Measurements from ENCODE around the gene MVD.

Gene MVD

DNA sequence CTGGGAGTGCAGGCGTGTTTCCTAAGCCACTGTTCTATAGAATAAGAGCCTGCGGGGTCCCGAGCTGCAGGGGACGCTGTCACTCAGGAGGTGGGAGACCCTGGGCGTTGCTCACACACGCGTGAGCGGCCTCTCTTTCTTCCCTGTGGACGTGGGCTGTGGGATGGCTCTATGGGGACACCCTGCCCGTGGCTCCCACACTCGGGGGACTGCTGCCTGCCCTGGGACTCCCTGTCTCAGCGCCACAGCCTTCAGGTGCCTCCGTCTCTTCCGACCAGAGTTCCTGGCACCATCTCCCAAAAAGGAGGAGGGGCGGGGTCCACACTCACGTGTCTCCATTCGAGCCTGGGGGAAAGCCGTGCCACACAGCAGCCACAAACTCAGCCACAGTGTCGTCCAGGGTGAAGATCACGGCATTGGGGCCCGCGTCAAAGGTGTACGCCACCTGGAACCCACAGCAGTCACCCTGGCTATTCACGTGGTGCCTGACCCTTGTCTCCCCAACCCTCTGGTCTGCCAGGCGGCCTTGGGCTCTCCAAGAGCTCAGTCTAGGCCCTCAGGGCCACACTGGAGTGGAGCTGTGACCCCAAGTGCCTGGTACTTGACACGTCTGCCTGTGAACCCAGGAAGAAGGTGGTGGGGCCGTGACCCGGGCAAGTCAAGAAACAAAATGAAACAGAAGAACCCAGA, 8.4 kb downstream of the MVD start:
- no peak for DNase-seq

- no peak for DNase-seq
Measured at GRCh38 chr16:88653596-88654362, 9.1 kb downstream of the MVD start.

DNA sequence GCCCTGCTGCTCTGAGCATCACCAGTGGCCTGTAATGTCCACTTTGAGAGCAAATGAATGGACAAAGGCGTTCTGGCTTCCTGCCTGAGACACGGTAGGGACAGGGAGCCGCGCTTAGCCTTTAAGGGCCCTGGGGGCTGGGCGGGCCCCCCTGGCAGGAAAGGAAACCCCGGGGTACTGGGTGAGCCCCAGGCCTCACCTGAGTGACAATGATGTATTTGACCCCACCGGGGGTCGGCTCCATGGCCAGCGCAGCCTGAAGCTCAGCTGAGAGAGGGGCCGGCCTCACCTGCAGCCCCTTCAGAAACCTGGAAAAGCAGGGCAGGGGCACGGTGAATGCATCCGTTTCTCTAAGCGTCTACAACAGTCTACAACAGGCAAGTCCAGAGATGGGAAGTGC, 9.8 kb downstream of the MVD start:
- DNase-seq: no peak

GRCh38 chr16:88652762-88653063, 10.2 kb downstream of the MVD start:
- DNase-seq: no peak

DNA sequence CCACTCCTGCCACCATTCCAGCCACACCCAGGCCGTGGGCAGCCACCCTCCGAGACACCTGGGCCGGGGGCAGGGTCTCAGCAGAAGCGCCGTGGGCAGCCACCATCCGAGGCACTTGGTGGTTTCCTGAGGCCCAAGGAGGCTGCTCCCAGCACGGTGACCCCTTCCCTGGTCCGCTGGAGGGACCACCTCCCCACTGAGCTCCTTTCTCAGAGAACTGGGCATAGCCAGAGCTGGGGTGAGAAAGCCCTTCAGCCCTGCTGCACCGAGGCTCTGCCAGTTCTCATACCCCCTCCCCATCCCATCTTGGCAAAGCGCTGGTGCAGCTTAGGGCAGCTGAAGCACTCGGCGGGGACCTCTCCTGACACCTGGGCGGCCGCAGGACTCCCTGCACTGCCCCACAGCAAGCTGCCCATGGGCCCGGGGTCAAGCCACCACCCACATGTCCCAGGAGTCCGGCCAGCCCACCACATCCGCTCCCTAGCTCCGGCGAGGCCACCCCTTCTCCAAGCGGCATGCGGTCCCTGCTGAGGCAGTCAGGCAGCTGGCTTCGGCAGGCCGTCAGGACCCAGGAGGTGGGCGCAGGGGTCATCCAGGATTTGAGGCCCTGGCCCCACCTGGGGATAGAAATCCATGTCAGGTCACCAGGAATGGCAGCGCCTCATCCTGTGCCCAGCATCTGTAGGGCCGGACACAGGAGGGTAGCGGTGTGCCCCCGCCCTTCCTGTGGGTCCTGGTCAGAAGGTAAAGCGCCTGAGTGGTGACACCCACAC, 10.7 kb downstream of the MVD start:
- DNase-seq: no peak

GRCh38 chr16:88651276-88651988, 11.5 kb downstream of the MVD start:
- peak; percentile 68 for DNase-seq

- peak; percentile 34 for DNase-seq
Measured at GRCh38 chr16:88650749-88651275, 12.1 kb downstream of the MVD start, which contains the start of gene CYBA. Gene CYBA, minus strand, starts transcription at chr16:88651053. Its CDS starts 40 bp downstream, at chr16:88651013.

DNA sequence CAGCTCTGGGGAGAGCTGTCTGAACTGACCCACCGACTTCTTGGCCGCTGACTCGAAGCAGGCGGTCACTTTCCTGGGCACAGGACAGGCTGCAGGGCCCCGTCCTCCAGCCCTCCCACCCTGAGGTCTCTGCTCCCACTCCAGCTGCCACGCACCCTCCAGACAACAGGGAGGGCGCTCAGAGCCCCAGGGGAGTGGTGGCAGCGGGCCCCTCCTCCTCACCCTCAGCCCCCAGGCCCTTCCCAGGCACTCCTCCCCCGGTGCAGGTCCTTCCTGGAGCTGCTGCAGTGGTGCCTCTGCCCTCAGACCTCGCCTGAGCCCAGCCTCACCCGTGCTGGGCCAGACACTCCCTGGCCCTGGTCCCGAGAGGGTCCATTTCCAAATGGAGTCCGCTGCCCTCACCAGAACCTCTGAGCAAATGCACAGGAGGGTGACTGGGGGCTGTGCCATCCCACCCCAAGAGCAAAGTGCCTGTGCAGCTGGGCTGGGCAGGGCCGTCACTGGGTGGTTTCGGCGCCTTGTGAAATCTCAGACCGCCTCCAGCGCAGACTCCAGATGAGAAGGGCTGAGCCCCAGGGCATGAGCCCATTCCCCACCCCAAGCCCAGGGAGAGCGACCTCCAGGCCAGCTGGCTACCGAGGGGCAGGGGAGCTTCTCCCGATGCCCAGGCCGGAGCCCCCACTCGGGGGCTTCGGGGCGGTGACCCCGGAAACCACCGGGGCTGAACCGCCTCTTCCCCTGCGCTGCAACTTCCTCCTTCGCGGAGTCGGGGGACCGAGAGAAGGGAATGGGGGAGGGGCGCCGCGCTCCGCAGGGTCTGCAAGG, 12.8 kb downstream of the MVD start:
- DNase-seq: no peak

GRCh38 chr16:88649195-88649923, 13.5 kb downstream of the MVD start:
- no peak for DNase-seq

GRCh38 chr16:88647178-88648070, 15.5 kb downstream of the MVD start:
- DNase-seq: no peak

- DNase-seq: no peak
Measured at GRCh38 chr16:88646345-88647034, 16.4 kb downstream of the MVD start.

DNA sequence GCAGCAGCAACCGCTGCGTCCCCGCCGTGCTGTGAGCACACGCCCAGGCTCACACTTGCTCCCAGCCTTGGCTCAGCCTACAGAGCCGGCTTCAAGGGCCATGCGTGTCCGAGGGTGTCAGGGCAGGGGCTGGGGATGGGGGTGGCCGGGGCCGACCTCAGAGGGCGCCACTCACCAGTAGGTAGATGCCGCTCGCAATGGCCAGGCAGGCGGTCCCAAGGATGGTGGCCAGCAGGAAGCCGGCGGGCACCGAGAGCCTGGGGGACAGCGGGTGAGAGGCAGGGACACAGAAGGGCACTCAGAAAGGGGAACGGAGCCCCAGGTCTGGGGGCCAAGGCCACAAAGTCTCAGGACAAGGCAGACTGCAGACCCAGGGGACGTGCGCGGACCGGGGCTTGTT, 16.9 kb downstream of the MVD start:
- DNase-seq: no peak

DNA sequence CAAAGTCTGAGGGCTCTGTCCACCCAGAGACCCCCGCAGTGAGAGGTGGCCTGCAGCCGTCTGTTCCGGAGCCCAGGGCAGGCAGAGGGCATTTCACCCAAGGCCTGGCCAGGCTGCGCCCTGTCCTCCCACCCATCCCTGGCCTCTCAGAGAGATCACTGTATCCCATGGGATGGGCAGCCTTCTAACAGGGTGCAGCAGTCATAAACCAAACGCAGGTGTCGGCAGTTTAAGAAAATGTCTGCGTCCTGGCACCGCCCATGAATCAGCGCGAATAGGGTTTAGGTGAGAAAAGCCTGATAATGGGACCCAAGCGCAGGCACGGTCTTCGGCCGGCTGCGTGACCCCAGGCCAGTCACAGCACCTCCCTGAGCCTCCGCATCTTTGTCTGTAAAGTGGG, 17.4 kb downstream of the MVD start:
- DNase-seq: no peak

GRCh38 chr16:88643644-88643932, 19.3 kb downstream of the MVD start:
- DNase-seq: no peak

DNA sequence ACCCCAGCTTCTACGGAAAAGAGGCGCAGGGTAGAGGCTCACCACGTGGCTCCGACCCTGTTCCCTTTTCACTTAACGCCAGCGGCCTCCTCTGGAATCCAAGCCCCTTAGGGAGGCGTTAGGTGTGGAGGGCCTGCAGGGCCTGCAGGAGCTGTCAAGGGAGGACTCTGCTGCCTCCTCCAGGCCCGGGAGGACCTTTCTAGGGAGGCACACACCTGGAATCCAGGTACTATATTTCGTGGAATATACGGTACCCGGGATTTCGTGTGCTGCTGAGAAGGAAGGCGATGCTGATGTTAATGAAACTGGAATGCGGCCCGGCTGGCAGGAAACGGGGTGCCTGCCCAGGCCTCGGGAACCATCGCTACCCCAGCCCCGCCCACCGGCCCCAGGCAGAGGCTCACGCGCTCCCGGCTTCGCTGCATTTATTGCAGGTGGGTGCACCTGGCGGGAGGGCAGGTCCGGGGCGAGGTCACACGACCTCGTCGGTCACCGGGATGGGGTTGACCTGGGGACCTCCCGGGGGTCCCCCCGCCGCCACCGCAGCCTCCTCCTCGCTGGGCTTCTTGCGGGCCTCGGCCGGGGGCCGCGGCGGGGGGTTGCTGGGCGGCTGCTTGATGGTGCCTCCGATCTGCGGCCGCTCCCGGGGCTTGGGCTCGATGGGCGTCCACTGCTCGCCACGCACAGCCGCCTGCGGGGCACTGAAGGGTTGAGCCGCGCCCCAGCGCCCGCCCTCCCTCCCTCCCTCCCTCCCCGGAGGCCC, 19.8 kb downstream of the MVD start:
- DNase-seq: no peak

DNA sequence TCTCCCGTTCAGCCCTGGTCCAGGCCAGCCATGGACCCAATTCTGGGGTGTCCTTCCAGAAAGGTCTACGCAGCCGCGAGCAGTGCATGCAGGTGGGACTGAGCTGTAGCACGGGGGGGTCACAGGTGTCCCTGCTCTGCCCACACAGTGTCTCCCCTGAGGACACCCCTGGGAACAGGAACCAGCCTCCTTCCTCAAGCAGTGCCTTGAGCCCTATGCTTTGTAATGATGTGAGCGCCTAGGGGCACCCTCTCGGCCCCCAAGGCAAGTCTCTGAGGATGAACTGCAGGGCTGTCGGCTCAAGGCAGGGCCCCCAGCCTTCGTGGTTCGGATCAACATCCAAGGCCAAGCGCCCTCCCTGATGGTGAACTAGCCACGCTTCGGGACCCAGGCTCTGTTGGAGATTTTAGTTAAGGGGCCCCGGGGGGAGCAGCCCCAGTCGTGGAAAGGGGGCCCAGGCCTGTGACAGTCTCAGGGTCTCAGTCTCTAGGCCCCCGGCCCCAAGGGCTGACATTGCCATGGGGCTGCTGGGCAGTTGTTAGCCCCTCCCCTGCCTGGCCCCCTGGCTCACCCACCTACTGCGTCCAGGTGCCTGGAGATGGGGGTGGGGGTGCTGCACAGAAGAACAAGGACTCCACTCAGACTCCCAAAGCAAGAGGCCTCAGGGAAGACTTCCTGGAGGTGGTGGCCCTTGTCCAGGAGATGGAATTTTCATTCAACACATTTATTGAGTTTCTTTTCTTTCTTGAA, 22.2 kb downstream of the MVD start:
- no peak for DNase-seq

DNA sequence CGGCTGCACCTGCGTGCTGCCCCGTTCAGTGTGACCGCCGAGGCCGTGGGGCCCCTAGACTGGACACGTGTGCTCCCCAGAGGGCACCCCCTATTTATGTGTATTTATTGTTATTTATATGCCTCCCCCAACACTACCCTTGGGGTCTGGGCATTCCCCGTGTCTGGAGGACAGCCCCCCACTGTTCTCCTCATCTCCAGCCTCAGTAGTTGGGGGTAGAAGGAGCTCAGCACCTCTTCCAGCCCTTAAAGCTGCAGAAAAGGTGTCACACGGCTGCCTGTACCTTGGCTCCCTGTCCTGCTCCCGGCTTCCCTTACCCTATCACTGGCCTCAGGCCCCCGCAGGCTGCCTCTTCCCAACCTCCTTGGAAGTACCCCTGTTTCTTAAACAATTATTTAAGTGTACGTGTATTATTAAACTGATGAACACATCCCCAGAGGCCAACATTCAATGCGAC, 22.8 kb downstream of the MVD start:
- DNase-seq: no peak
